ENCODE measurements around the gene CNGA4. TPM values are rescaled to one million over a fixed set of nuclear protein-coding genes. Genes with fewer than 3 reads are reported as not detected.

Gene CNGA4
- total and polyA plus RNA-seq, 2 of the 4 experiments (the other 2 are of a cell fraction), result under 0.01 to 0.12 TPM

DNA sequence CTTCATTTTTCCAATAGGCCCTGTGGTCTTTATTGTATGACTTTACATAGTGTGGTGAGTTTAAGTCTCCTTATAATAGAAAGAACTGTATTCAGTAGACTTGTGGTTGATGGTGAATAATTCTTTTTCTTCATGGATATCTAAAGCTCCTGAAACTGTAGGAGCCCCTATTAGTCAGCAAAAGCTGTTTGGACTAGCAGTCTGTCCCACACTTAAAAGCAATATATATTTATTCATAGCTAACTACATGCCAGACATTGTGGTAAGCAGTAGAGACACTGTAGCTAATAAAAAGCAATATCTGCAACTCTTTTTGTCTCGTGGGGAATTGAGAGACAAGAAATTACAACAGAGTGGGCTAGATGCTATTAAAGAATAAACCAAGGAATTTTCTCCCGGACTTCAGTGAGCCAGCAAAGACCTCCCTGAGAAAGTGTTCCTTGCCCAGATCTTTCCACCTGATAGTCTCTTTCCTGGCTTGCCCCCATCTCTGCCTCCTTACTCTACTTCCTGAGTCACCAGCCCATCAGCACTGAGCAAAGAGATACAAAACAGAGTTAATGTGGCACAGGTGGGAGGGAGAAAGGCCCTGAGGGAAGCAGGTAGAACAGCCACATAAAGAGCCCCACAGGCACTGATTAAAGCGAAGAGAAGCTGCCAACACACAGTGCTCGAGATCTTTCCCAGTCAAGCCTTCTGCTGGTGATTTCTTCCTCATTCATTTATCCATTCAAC lies 41.3 kb upstream of the CNGA4 start:
- intact Hi-C loops (cut with micrococcal nuclease), result no loop called here
- no peak overlapping the region for H3K4me2 ChIP-seq (ENCODE audit: low read depth, low read length)
- H2BK20ac ChIP-seq (ENCODE audit: low read depth, low read length), result no peak overlapping the region
- no peak overlapping the region; the same call in 1 of the 2 replicates for H3K18ac ChIP-seq (ENCODE audit: low read depth, low read length)
- no CpG with 5 or more reads among the region's 4 CpGs for WGBS, 2 experiments (ENCODE audit: extremely low coverage in 2 of 2, insufficient read length in 1 of 2)
- H2AK5ac ChIP-seq (ENCODE audit: low read depth, low read length), result no peak overlapping the region
- ChIA-PET POLR2A (ENCODE audit: unreplicated experiment) (no interaction called here), CTCF (no interaction called here)
- dilution Hi-C loops (cut with HindIII; ENCODE audit: low sequenced_read_pairs, unreplicated experiment), result no loop called here
- H3K56ac ChIP-seq (ENCODE audit: extremely low read depth, insufficient read depth, low read length), result no peak overlapping the region
- H3K9me3 ChIP-seq (ENCODE audit: control insufficient read depth, insufficient read depth, low read length), result no peaks in the 10 kb centered on the region
- in situ Hi-C loops (cut with MboI; ENCODE audit: low sequenced_read_pairs), result no loop called here
- H2AFZ ChIP-seq (replicated peaks; ENCODE audit: low read length, poor library complexity), result no peak overlapping the region
- TF ChIP-seq, protein P1, sequence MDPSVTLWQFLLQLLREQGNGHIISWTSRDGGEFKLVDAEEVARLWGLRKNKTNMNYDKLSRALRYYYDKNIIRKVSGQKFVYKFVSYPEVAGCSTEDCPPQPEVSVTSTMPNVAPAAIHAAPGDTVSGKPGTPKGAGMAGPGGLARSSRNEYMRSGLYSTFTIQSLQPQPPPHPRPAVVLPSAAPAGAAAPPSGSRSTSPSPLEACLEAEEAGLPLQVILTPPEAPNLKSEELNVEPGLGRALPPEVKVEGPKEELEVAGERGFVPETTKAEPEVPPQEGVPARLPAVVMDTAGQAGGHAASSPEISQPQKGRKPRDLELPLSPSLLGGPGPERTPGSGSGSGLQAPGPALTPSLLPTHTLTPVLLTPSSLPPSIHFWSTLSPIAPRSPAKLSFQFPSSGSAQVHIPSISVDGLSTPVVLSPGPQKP (IDR thresholded peaks at IDR 0.05; ENCODE audit: borderline replicate concordance, low read depth, low read length), result no peak
- no peak overlapping the region for H2BK15ac ChIP-seq (ENCODE audit: low read depth, low read length)
- H3K27me3 ChIP-seq (ENCODE audit: control insufficient read depth, insufficient read depth, low read length), result peaks cover 1% of the 10 kb centered on the region; the same call in 1 of the 2 replicates
- H3K4me3 ChIP-seq (ENCODE audit: insufficient read depth, low read depth, low read length), result no peak overlapping the region
- no peak overlapping the region for H2BK5ac ChIP-seq (ENCODE audit: low read depth, low read length, poor library complexity, severe bottlenecking)
- no TSS peak for BruUV-seq (replicated peaks)
- no peaks in the 10 kb centered on the region for H3K79me1 ChIP-seq (ENCODE audit: low read depth in 1 of 2, low read length in 2 of 2)
- H4K20me1 ChIP-seq (ENCODE audit: insufficient read depth, low read length), result no peaks in the 10 kb centered on the region
- no peak overlapping the region for H3K23ac ChIP-seq (ENCODE audit: low read depth, low read length)
- H3K27ac ChIP-seq (ENCODE audit: insufficient read depth, low read length), result no peak overlapping the region
- no peak overlapping the region for H4K91ac ChIP-seq (ENCODE audit: insufficient read depth, low read depth, low read length)
- H3K4ac ChIP-seq (ENCODE audit: low read depth, low read length), result no peak overlapping the region
- H2AK9ac ChIP-seq (replicated peaks; ENCODE audit: low read depth, low read length, poor library complexity), result no peak overlapping the region
- H2BK120ac ChIP-seq (ENCODE audit: low read depth, low read length), result no peak overlapping the region
- H3K14ac ChIP-seq (replicated peaks; ENCODE audit: low read depth, low read length), result no peak overlapping the region
- H3K36me3 ChIP-seq (ENCODE audit: control insufficient read depth, insufficient read depth, low read length), result no peaks in the 10 kb centered on the region
- peak; percentile 41; the same call in 1 of the 2 replicates for ATAC-seq (ENCODE audit: low read depth)
- H4K8ac ChIP-seq (ENCODE audit: low read depth in 2 of 2, low read length in 2 of 2), result no peak overlapping the region
- H4K5ac ChIP-seq (ENCODE audit: low read depth, low read length), result no peak overlapping the region
- H3K9ac ChIP-seq (ENCODE audit: low read depth, low read length), result no peak overlapping the region
- DNase-seq, result peak; percentile 38
- H3K4me1 ChIP-seq (ENCODE audit: control insufficient read depth, insufficient read depth, low read length), result peaks cover 2% of the 10 kb centered on the region; the same call in 1 of the 2 replicates
- no peaks in the 10 kb centered on the region for H3K9me1 ChIP-seq (ENCODE audit: insufficient read depth, low read length)
